Gastrocnemius medialis (tissue), 4 donors: ENCODE measurements around the gene ZNF415. TPM values are rescaled to one million over a fixed set of nuclear protein-coding genes. Genes with fewer than 3 reads are reported as not detected.
"Not testable (repeated sequence)": the region's sequence is repeated elsewhere in the genome, so short reads cannot be mapped to it uniquely, and the experiment has no call there.

ENCODE experiments used
- ATAC-seq, 2 donors: fragments of 150-250 bp; one replicate each; pipeline ENCODE4 v1.9.1; 2016
- DNase-seq, 2 donors: peaks; one replicate each; pipeline ENCODE4 v3.0.0-alpha.2; 2019
- H3K27ac ChIP-seq, 4 donors: fragments of 200-600 bp; sonication (generic); 1 replicate in 1 of 4; 2 replicates in 3 of 4; pipeline ENCODE4 v1.5.1; 2016 to 2018; ENCODE audit warnings: mild to moderate bottlenecking in 2 of 4, moderate library complexity in 1 of 4
- H3K27me3 ChIP-seq, 3 donors: fragments of 200-600 bp; sonication (generic) in 2 of 3; 1 replicate in 1 of 3; 2 replicates in 2 of 3; pipeline versions ENCODE4 v1.5.1 to v1.6.0; 2016 to 2019; ENCODE audit warnings: mild to moderate bottlenecking in 1 of 3, moderate library complexity in 1 of 3
- H3K36me3 ChIP-seq, 2 donors: fragments of 200-600 bp; sonication (generic) in 1 of 2; one replicate each; pipeline ENCODE4 v1.5.1; 2017 to 2018
- H3K4me1 ChIP-seq, 2 donors: fragments of 200-600 bp; sonication (generic) in 1 of 2; one replicate each; pipeline ENCODE4 v1.5.1; 2016 to 2017; ENCODE audit warnings: mild to moderate bottlenecking in 2 of 2
- H3K4me3 ChIP-seq, 4 donors: fragments of 200-600 bp; sonication (generic) in 3 of 4; 1 replicate in 1 of 4; 2 replicates in 3 of 4; pipeline ENCODE4 v1.5.1; 2016 to 2019; ENCODE audit warnings: mild to moderate bottlenecking in 2 of 4
- H3K9me3 ChIP-seq, 3 donors: fragments of 200-600 bp; sonication (generic) in 2 of 3; 1 replicate in 1 of 3; 2 replicates in 2 of 3; pipeline ENCODE4 v1.5.1; 2016 to 2019
- CTCF ChIP-seq, 5 experiments: fragments of 450-650 bp in 3 of 5; fragments of 200-600 bp in 2 of 5; sonication (generic) in 2 of 5; IDR thresholded peaks in 4 of 5; conservative IDR thresholded peaks in 1 of 5; 1 replicate in 4 of 5; 2 replicates in 1 of 5; pipeline ENCODE4 v1.5.1; 2016 to 2019; ENCODE audit warnings: antibody characterized with exemption in 5 of 5, mild to moderate bottlenecking in 3 of 5, moderate library complexity in 3 of 5
- POLR2A ChIP-seq, 2 donors: fragments of 450-650 bp; IDR thresholded peaks; one replicate each; pipeline ENCODE4 v1.6.1; 2017; ENCODE audit warnings: antibody characterized with exemption in 2 of 2, mild to moderate bottlenecking in 2 of 2, moderate library complexity in 2 of 2
- in situ Hi-C, 4 donors: fragments of 200-750 bp; cut with MboI; loops; one replicate each; pipeline versions ENCODE4 v1.15.0 to v1.8.0; 2017; ENCODE audit warnings: low sequenced_read_pairs in 4 of 4
- intact Hi-C: fragments of 100-400 bp; cut with DNase I; formaldehyde crosslinking; loops from one replicate; pipeline ENCODE4 v1.15.1; 2023; ENCODE audit warnings: low total_unique reads
- total RNA-seq, 4 donors: library from RNA; depleted of rRNA; stranded (reverse); fragments of >200 nt; gene quantifications; one replicate each; pipeline versions ENCODE4 v1.1.0 to v1.2.3, GENCODE V29; 2016

The ZNF415 gene
- total RNA-seq, 4 donors from 2014 or later: 1.6 to 4.0 (median 3.7) TPM

- DNase-seq (no peak), ATAC-seq (no peak)
- H3K4me3 ChIP-seq: peak overlapping the region; percentile 81 to 98 (median 95)
- peak overlapping the region; percentile 88 to 94 (median 91) for H3K27ac ChIP-seq
- peaks cover 0 to 4% of the 10 kb centered on the region in 2 donors for H3K36me3 ChIP-seq
- intact Hi-C loops (loop anchor here (2.0 to 10.0 kb wide), 3 partner anchors 31 to 567 kb away; partner anchors contain the start of genes ZNF415 and ZNF816), in situ Hi-C loops (no loop called here)
- H3K9me3 ChIP-seq: no peaks in the 10 kb centered on the region
- TF ChIP-seq POLR2A (IDR thresholded peaks at IDR 0.05): no peak
- no peak for TF ChIP-seq CTCF (IDR thresholded peaks at IDR 0.05 in 4 of 5, conservative IDR thresholded peaks at IDR 0.05 in 1 of 5)
- peaks cover 13 to 17% of the 10 kb centered on the region in 2 donors for H3K4me1 ChIP-seq
- H3K27me3 ChIP-seq: no peaks in the 10 kb centered on the region
Measured at GRCh38 chr19:53102206-53102755, 30.4 kb downstream of the ZNF415 start.

DNA sequence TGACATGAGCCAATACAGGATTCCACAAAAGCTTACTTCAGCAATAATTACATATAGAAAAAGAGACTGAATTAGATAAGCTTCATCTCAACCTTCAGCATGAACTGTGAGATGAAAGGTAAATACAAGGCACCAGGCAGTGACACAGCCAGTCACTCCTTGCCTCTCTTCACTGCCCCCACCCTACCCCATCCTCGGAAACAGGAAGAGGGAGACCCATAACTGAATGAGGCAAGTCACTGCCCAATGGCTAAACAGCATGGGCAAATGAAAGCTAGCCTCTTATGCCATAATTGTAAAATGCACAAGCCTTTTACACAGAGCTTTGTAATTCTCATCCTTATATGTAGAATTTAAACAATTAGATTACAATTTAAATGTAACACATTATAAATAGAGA is 31.2 kb downstream of the ZNF415 start:
- Histone ChIP-seq H3K4me3 (peak overlapping the region in 2 of 4 donors; percentile 8 to 98), H3K27ac (peak overlapping the region in 3 of 4 donors; percentile 88 to 94 (median 92)), H3K36me3 (peaks cover 0 to 4% of the 10 kb centered on the region in 2 donors), H3K4me1 (peaks cover 13 to 17% of the 10 kb centered on the region in 2 donors), H3K27me3 (no peaks in the 10 kb centered on the region), H3K9me3 (no peaks in the 10 kb centered on the region)
- TF ChIP-seq CTCF (IDR thresholded peaks at IDR 0.05 in 4 of 5, conservative IDR thresholded peaks at IDR 0.05 in 1 of 5) (no peak), POLR2A (IDR thresholded peaks at IDR 0.05) (peak in 1 of 2 donors; percentile 7)
- intact Hi-C loops: loop anchor here (5.0 to 10.0 kb wide), 2 partner anchors 139 to 567 kb away; partner anchors contain the start of gene ZNF816
- in situ Hi-C loops: no loop called here
- DNase-seq (no peak), ATAC-seq (no peak)

DNA sequence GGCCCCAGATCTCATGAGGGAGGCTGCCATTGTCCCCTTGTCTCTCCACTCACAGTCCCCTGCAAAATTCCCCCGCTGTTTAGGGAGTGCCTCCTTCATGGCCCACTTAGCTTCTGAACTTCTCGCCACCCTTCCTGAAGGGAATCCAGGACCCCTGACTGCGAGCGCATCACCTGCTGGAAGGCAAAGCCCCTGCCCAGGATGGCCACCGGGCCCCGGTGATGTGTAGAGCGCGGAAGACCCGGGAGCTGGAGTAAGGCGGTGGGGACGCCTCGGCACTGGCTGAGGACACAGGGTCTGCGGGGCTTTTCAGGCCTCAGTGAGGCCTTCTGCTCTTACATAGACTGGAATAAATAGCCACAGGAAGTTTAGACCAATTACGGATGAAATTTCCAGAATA is 34.1 kb downstream of the ZNF415 start:
- H3K4me3 ChIP-seq, DNase-seq, H3K9me3 ChIP-seq, H3K27ac ChIP-seq, in situ Hi-C loops, H3K27me3 ChIP-seq, ATAC-seq, intact Hi-C loops, H3K36me3 ChIP-seq: not testable (repeated sequence)
- H3K4me1 ChIP-seq: peaks cover 13 to 17% of the 10 kb centered on the region in 2 donors

GRCh38 chr19:53096982-53097690 is 35.6 kb downstream of the ZNF415 start:
- intact Hi-C loops, H3K36me3 ChIP-seq, H3K27ac ChIP-seq, H3K27me3 ChIP-seq, in situ Hi-C loops, ATAC-seq, H3K4me3 ChIP-seq, H3K9me3 ChIP-seq, DNase-seq: not testable (repeated sequence)
- peaks cover 8 to 12% of the 10 kb centered on the region in 2 donors for H3K4me1 ChIP-seq

- ATAC-seq, H3K27ac ChIP-seq, H3K27me3 ChIP-seq, H3K4me1 ChIP-seq, H3K9me3 ChIP-seq, H3K4me3 ChIP-seq, DNase-seq, intact Hi-C loops, H3K36me3 ChIP-seq, in situ Hi-C loops: not testable (repeated sequence)
Measured at GRCh38 chr19:53096579-53096978, 36.1 kb downstream of the ZNF415 start.

DNA sequence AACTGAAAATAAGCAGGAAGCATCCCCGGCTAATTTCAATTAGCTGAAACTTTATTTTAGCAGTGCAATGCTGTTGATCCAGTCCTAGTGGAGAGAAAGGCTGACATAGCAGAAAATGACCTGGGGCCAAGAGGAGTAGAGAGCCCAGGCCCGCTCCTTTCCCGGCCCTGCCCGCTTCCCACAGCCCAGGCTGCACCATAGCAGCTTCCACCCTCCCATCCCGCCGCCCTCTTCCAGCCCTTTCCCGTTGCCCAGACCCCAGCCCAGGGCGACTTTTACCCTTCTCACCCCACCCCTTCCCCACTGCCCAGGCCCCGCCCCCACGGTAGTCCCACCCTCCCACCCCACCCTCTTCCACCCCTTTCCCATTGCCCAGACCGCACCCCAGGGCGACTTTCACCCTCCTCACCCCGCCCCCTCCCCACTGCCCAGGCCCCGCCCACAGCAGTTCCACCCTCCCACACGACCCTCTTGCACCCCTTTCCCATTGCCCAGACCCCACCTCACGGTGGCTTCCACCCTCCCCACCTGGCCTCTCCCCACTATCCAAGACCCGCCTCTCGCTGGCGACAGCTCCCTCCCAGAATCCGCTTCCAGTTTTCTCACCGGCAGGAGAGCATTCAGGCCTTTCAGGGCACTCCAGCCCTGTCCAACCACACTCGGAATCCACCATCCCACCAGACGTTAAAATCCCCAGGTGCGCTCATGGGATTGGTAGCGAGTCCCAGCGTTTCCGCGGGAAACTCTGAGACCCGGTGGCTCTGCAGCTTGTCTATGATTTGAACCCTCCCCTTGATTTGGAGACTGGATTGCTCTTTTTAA is 37.7 kb downstream of the ZNF415 start:
- no peak for ATAC-seq

More for the DNA sequence above, 37.7 kb downstream of the ZNF415 start:
- Histone ChIP-seq H3K36me3 (peaks cover 0 to 21% of the 10 kb centered on the region in 2 donors), H3K27ac (peak overlapping the region in 1 of 4 donors; percentile 51), H3K9me3 (no peaks in the 10 kb centered on the region), H3K27me3 (no peaks in the 10 kb centered on the region), H3K4me1 (no peaks in the 10 kb centered on the region), H3K4me3 (no peak overlapping the region)
- TF ChIP-seq POLR2A (IDR thresholded peaks at IDR 0.05) (no peak), CTCF (IDR thresholded peaks at IDR 0.05 in 4 of 5, conservative IDR thresholded peaks at IDR 0.05 in 1 of 5) (no peak)
- intact Hi-C loops: no loop called here
- DNase-seq: no peak
- in situ Hi-C loops: no loop called here
